NOMO-1 treated with dmso at 0.1 percent for 144 hours (cell line): ENCODE measurements around the gene HOXA6.

ENCODE experiments used
- DNase-seq: peaks from one replicate; lab custom pipeline; 2025; ENCODE audit not compliant: unreplicated experiment; lab: John Stamatoyannopoulos, UW

The HOXA6 gene

DNA sequence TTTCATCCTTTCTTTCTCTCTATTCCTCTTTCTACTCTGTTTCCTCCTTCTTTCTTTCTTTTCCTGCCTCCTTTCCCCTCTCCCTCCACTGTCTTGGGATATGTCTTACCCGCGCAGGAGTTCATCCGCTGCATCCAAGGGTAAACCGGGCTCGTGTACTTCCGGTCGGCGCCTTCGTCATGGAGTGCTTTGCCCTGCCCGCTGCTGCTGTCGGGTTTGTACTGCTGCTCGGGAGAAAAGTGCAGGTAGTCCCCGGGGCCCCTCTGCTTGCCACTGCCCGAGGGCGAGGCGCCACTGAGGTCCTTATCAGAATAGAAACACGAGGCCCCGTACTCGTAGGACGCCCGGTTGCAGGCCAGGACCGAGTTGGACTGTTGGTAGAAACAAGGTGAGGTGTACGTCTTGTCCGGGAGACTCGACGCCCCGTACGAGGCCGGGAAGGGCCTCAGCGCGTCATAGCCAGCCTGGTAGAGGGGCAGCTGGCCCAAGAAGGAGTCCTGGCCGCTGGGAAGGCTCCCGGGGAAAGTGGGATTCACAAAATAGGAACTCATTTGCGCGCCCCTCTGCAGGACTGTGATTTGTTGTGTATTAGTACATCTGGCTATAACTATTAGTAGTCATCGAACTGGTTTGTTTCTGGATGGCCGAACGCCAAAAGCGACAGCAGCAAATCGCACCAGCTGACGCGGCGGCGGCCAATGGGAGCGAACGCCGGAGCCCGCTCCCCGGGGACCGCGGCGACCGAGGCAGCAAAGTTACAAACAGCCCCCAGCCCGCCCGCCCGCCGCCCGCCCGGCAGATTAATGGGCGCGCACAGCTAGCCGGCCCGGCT is at the start of gene HOXA6:
Gene HOXA6 (minus strand): TSS at position 576 of the 832 bp plus-strand sequence. CDS start 25 bp downstream, at position 551.
- no peak for DNase-seq

GRCh38 chr7:27196287-27196767 is 48.8 kb upstream of the HOXA6 start:
- DNase-seq: peak; percentile 38

- DNase-seq: no peak
Measured at GRCh38 chr7:27194686-27195379, 47.3 kb upstream of the HOXA6 start.

GRCh38 chr7:27194002-27194352 is 46.4 kb upstream of the HOXA6 start:
- no peak for DNase-seq

- no peak for DNase-seq
Measured at GRCh38 chr7:27193335-27194001, 45.9 kb upstream of the HOXA6 start.

GRCh38 chr7:27192546-27193334 is 45.2 kb upstream of the HOXA6 start:
- peak; percentile 65 for DNase-seq

GRCh38 chr7:27191833-27192545 is 44.4 kb upstream of the HOXA6 start:
- DNase-seq: no peak

DNA sequence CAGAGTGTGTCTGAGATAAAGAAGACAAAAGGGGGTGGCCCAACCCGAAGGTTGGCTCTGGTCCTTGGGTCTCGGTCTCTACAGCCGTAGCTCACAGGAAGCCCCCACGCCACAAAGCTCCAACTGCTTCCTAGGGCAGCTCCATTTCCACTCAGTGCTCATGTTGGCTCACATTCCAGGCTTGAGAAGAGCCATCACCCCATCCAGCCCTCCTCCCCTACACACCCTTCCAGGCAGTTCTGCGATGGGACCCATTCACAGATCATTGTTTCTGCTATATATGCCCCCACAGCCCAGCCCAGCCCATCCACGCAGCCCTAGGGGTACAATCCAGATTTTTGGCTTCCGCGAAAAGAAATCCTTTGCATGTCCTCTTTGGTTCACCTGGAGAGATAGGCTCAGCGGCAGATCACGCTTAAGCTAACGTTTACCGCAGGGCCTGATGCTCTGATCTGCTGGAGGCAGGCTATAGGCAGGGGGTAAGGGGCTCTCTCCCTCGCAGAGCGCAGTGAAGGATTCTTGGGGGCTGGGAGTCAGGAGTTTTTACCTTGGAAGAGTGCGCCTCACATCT is 43.7 kb upstream of the HOXA6 start:
- no peak for DNase-seq

GRCh38 chr7:27189997-27190748 is 42.6 kb upstream of the HOXA6 start:
- DNase-seq: no peak

DNA sequence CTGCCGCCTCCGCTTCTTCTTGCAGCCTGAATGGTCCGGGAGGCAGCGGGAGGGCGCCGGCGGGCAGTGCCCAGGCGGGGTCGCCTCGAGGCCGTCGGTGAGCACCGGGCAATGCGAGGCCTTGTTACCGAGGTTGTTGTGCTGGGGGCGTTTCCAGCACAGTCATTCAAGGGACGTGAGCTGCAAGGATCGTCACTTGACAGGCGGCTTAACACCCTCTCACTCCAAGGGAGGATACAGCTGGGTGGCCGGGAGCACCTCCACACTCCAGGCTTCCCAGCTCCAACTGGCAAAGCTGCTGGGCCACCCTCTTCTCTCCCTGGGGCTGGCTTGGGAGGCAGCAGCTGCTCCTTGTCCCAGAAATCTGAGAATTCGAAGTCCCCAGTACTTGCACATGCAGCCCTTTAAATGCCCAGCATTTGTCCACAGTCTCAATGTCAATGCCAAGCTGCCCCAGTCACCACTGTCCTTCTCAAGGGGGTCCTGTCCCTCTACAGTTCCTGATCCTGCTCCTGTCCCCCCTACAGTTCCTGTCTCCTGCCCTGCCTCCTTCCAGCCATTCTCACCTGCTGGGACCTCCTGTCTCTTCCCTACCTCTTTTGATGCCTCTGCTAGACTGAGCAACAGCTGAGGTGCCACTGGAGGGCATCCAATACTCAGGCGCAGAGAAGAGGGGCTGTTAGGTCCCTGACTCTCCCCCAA is 41.9 kb upstream of the HOXA6 start:
- no peak for DNase-seq

- peak; percentile 63 for DNase-seq
Measured at GRCh38 chr7:27188386-27189294, 41.1 kb upstream of the HOXA6 start.

DNA sequence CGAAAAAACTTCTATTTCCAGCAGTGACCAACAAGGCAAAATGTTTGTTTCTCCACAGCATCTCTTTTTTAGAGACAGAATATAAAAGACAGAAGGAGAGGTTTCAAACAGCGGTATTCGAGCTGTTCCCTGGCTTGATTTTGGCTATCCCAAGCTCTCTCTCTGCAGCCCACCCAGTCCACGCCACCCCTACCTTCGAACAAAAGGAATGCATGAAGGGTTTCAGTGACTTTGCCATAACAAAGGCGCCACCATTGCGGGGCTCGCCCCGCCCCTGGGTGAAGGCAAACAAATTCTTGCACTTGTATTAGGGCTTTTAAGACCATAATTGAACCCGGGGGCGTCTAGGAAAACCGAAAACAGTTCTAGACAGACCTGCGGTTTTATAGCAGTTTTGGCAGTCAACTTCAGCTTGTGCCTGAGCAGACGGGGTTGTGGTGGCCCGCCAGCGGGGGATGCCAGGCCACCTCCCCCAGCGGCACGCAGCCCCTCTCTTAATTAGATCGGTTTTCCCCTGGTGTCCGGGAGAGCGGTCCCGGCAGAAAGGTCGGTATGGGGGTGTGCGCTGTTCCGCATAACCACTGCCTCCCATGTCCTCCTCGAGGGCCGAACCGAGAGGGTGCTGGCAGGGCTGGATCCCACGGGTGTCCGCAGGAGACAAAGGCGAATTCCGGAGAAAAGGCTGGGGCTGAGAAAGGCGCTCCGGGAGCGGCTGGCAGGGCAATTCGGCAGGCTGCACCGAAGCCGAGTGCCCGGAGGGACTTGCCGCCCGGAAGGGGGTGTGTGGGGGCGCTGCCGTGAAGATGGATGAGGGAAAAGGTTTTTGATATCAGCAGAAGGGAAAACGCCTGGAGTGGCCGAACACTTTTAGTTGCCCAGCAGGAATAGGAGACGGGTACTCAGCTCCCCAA is 40.2 kb upstream of the HOXA6 start:
- DNase-seq: no peak

- DNase-seq: no peak
Measured at GRCh38 chr7:27186668-27187474, 39.3 kb upstream of the HOXA6 start.

- DNase-seq: no peak
Measured at GRCh38 chr7:27185854-27186667, 38.5 kb upstream of the HOXA6 start.
